ENCODE data around the gene ATP2B1.

Gene ATP2B1

GRCh38 chr12:89750389-89751351, 42.0 kb upstream of the ATP2B1 start:
- no peak for TF ChIP-seq CTCF (IDR thresholded peaks at IDR 0.05; ENCODE audit: control insufficient read depth, insufficient read depth, low read depth, low read length, missing control alignments)
- no peak for DNase-seq (ENCODE audit: low read depth)
- no peak overlapping the region for H3K4me3 ChIP-seq (ENCODE audit: control insufficient read depth, low read depth, low read length)

- H3K4me3 ChIP-seq (ENCODE audit: control insufficient read depth, low read depth, low read length), result no peak overlapping the region
- no peak for DNase-seq (ENCODE audit: low read depth)
- no peak for TF ChIP-seq CTCF (IDR thresholded peaks at IDR 0.05; ENCODE audit: control insufficient read depth, insufficient read depth, low read depth, low read length, missing control alignments)
Measured at GRCh38 chr12:89748791-89749190, 40.2 kb upstream of the ATP2B1 start.

DNA sequence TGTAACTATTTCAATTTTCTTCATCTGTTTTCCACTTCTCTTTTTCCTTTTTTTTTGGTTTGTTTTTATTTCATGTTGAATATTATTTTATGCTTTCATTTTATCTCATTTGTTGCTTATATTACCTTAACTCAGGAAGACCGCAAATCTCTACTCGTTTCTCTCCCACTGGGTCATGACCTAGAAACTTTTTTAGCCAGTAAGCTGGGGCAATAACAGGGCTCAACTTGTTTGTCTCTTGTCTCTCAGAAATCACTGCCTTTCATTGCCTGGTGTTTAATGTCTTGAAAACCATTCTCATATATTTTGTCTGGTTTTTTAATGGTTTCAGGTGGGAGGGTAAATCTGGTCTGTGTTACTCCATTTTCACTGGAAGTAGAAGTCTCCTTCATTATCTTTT, 36.6 kb upstream of the ATP2B1 start:
- TF ChIP-seq CTCF (IDR thresholded peaks at IDR 0.05; ENCODE audit: control insufficient read depth, insufficient read depth, low read depth, low read length, missing control alignments), result no peak
- DNase-seq (ENCODE audit: low read depth), result no peak
- H3K4me3 ChIP-seq (ENCODE audit: control insufficient read depth, low read depth, low read length), result no peak overlapping the region

- H3K4me3 ChIP-seq (ENCODE audit: control insufficient read depth, low read depth, low read length), result no peak overlapping the region
- no peak for DNase-seq (ENCODE audit: low read depth)
- TF ChIP-seq CTCF (IDR thresholded peaks at IDR 0.05; ENCODE audit: control insufficient read depth, insufficient read depth, low read depth, low read length, missing control alignments), result no peak
Measured at GRCh38 chr12:89742337-89743022, 33.8 kb upstream of the ATP2B1 start.

GRCh38 chr12:89740943-89741342, 32.3 kb upstream of the ATP2B1 start:
- TF ChIP-seq CTCF (IDR thresholded peaks at IDR 0.05; ENCODE audit: control insufficient read depth, insufficient read depth, low read depth, low read length, missing control alignments), result no peak
- no peak overlapping the region for H3K4me3 ChIP-seq (ENCODE audit: control insufficient read depth, low read depth, low read length)
- DNase-seq (ENCODE audit: low read depth), result no peak

DNA sequence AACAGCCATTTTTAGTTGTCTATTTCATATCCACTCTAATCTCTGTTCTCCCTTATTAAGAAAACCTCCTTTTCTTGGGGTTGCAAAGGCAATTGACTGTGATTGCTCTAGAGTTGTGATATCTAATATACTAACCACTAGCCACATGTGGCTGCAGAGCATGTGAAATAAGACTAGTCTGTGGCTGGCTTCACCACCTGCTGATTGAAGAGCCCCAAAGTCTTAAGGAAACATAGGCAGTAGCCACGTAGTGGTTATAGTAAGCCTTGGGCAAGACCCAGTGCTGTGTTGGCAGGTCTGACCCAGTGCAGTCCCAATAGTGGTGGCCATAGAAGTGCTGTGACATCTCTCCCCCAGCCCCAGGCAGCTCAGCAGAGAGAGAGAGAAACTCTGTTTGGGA, 28.4 kb upstream of the ATP2B1 start:
- no peak for TF ChIP-seq CTCF (IDR thresholded peaks at IDR 0.05; ENCODE audit: control insufficient read depth, insufficient read depth, low read depth, low read length, missing control alignments)
- no peak for DNase-seq (ENCODE audit: low read depth)
- no peak overlapping the region for H3K4me3 ChIP-seq (ENCODE audit: control insufficient read depth, low read depth, low read length)
